ENCODE data around the gene ACOX3.
A peak's percentile ranks its signal among the peaks of the same experiment; 100 is the strongest.
"Not testable (repeated sequence)": the region's sequence is repeated elsewhere in the genome, so short reads cannot be mapped to it uniquely, and the experiment has no call there.

The ACOX3 gene

GRCh38 chr4:8350841-8351461, 89.6 kb downstream of the ACOX3 start:
- no CpG with 5 or more reads among the region's 19 CpGs for WGBS, 2 donors (ENCODE audit: extremely low coverage in 2 of 2, insufficient read length in 2 of 2, insufficient replicate concordance in 1 of 2)
- Histone ChIP-seq H3K14ac (ENCODE audit: low read length) (no peak overlapping the region), H3K23ac (ENCODE audit: low read depth, low read length, poor library complexity) (no peak overlapping the region), H2AFZ (ENCODE audit: low read length) (peak overlapping the region; percentile 10), H3K18ac (ENCODE audit: low read length) (peak overlapping the region; percentile 44), H3K27me3 (ENCODE audit: control insufficient read depth in 3 of 3, insufficient read depth in 3 of 3, low read depth in 1 of 3, low read length in 3 of 3) (no peaks in the 10 kb centered on the region), H3K79me1 (ENCODE audit: low read depth, low read length) (no peaks in the 10 kb centered on the region), H2AK5ac (ENCODE audit: low read depth, low read length) (no peak overlapping the region), H2BK12ac (ENCODE audit: low read length) (peak overlapping the region; percentile 60), H2BK15ac (ENCODE audit: low read length) (peak overlapping the region; percentile 86), H2BK5ac (ENCODE audit: low read length) (peak overlapping the region; percentile 47), H3K27ac (replicated peaks; ENCODE audit: low read length) (no peak overlapping the region), H2BK120ac (ENCODE audit: low read depth, low read length) (no peak overlapping the region), H3K4ac (ENCODE audit: low read length) (no peak overlapping the region), H4K91ac (ENCODE audit: low read depth, low read length, poor library complexity) (no peak overlapping the region), H3K4me3 (ENCODE audit: low read length in 2 of 2) (no peak overlapping the region), H3K9ac (ENCODE audit: low read depth, low read length, poor library complexity) (no peak overlapping the region), H3K4me1 (ENCODE audit: control insufficient read depth in 2 of 2, insufficient read depth in 1 of 2, low read depth in 1 of 2, low read length in 2 of 2) (peaks cover 6 to 9% of the 10 kb centered on the region in 2 donors), H3K36me3 (replicated peaks in 1 of 2; ENCODE audit: control insufficient read depth in 2 of 2, insufficient read depth in 2 of 2, low read length in 2 of 2) (no peaks in the 10 kb centered on the region), H4K8ac (ENCODE audit: low read depth, low read length) (no peak overlapping the region), H3K4me2 (ENCODE audit: insufficient read depth, low read length, poor library complexity, severe bottlenecking) (no peak overlapping the region), H3K9me3 (replicated peaks in 1 of 2; ENCODE audit: control insufficient read depth in 2 of 2, insufficient read depth in 1 of 2, low read depth in 1 of 2, low read length in 2 of 2) (no peaks in the 10 kb centered on the region)
- no peak for DNase-seq (ENCODE audit: low spot score)

GRCh38 chr4:8350352-8350751, 90.2 kb downstream of the ACOX3 start:
- peak overlapping the region; percentile 51 for H3K9ac ChIP-seq (ENCODE audit: low read depth, low read length, poor library complexity)
- DNase-seq (ENCODE audit: low spot score), result no peak
- peaks cover 6% of the 10 kb centered on the region in 2 donors for H3K4me1 ChIP-seq (ENCODE audit: control insufficient read depth in 2 of 2, insufficient read depth in 1 of 2, low read depth in 1 of 2, low read length in 2 of 2)
- no peak overlapping the region for H2AFZ ChIP-seq (ENCODE audit: low read length)
- no peaks in the 10 kb centered on the region for H3K36me3 ChIP-seq (replicated peaks in 1 of 2; ENCODE audit: control insufficient read depth in 2 of 2, insufficient read depth in 2 of 2, low read length in 2 of 2)
- H2BK120ac ChIP-seq (ENCODE audit: low read depth, low read length), result no peak overlapping the region
- H4K91ac ChIP-seq (ENCODE audit: low read depth, low read length, poor library complexity), result no peak overlapping the region
- H3K27ac ChIP-seq (replicated peaks; ENCODE audit: low read length), result no peak overlapping the region
- peak overlapping the region; percentile 88 for H3K18ac ChIP-seq (ENCODE audit: low read length)
- H3K27me3 ChIP-seq (ENCODE audit: control insufficient read depth in 3 of 3, insufficient read depth in 3 of 3, low read depth in 1 of 3, low read length in 3 of 3), result no peaks in the 10 kb centered on the region
- H4K8ac ChIP-seq (ENCODE audit: low read depth, low read length), result no peak overlapping the region
- peaks cover 0 to 3% of the 10 kb centered on the region in 2 donors for H3K9me3 ChIP-seq (replicated peaks in 1 of 2; ENCODE audit: control insufficient read depth in 2 of 2, insufficient read depth in 1 of 2, low read depth in 1 of 2, low read length in 2 of 2)
- H2AK5ac ChIP-seq (ENCODE audit: low read depth, low read length), result no peak overlapping the region
- no peak overlapping the region for H3K14ac ChIP-seq (ENCODE audit: low read length)
- no peak overlapping the region for H3K4ac ChIP-seq (ENCODE audit: low read length)
- no peak overlapping the region for H2BK12ac ChIP-seq (ENCODE audit: low read length)
- H3K4me2 ChIP-seq (ENCODE audit: insufficient read depth, low read length, poor library complexity, severe bottlenecking), result no peak overlapping the region
- no peaks in the 10 kb centered on the region for H3K79me1 ChIP-seq (ENCODE audit: low read depth, low read length)
- peak overlapping the region; percentile 86 for H2BK15ac ChIP-seq (ENCODE audit: low read length)
- peak overlapping the region; percentile 47 for H2BK5ac ChIP-seq (ENCODE audit: low read length)
- peak overlapping the region in 1 of 2 donors; percentile 28 for H3K4me3 ChIP-seq (ENCODE audit: low read length in 2 of 2)
- peak overlapping the region; percentile 67 for H3K23ac ChIP-seq (ENCODE audit: low read depth, low read length, poor library complexity)
- WGBS, 2 donors (ENCODE audit: extremely low coverage in 2 of 2, insufficient read length in 2 of 2, insufficient replicate concordance in 1 of 2), result no CpG with 5 or more reads among the region's 13 CpGs

GRCh38 chr4:8349664-8350236, 90.8 kb downstream of the ACOX3 start:
- Histone ChIP-seq H3K14ac (ENCODE audit: low read length) (no peak overlapping the region), H3K27me3 (ENCODE audit: control insufficient read depth in 3 of 3, insufficient read depth in 3 of 3, low read depth in 1 of 3, low read length in 3 of 3) (no peaks in the 10 kb centered on the region), H4K8ac (ENCODE audit: low read depth, low read length) (no peak overlapping the region), H2AK5ac (ENCODE audit: low read depth, low read length) (no peak overlapping the region), H2BK120ac (ENCODE audit: low read depth, low read length) (no peak overlapping the region), H3K18ac (ENCODE audit: low read length) (no peak overlapping the region), H3K79me1 (ENCODE audit: low read depth, low read length) (no peaks in the 10 kb centered on the region), H4K91ac (ENCODE audit: low read depth, low read length, poor library complexity) (no peak overlapping the region), H2AFZ (ENCODE audit: low read length) (no peak overlapping the region), H3K4me3 (ENCODE audit: low read length in 2 of 2) (no peak overlapping the region), H3K27ac (replicated peaks; ENCODE audit: low read length) (no peak overlapping the region), H3K23ac (ENCODE audit: low read depth, low read length, poor library complexity) (no peak overlapping the region), H3K4me1 (ENCODE audit: control insufficient read depth in 2 of 2, insufficient read depth in 1 of 2, low read depth in 1 of 2, low read length in 2 of 2) (peaks cover 6% of the 10 kb centered on the region in 2 donors), H3K9ac (ENCODE audit: low read depth, low read length, poor library complexity) (no peak overlapping the region), H3K9me3 (replicated peaks in 1 of 2; ENCODE audit: control insufficient read depth in 2 of 2, insufficient read depth in 1 of 2, low read depth in 1 of 2, low read length in 2 of 2) (peaks cover 0 to 3% of the 10 kb centered on the region in 2 donors), H3K36me3 (replicated peaks in 1 of 2; ENCODE audit: control insufficient read depth in 2 of 2, insufficient read depth in 2 of 2, low read length in 2 of 2) (no peaks in the 10 kb centered on the region), H2BK5ac (ENCODE audit: low read length) (no peak overlapping the region), H3K4ac (ENCODE audit: low read length) (no peak overlapping the region), H2BK12ac (ENCODE audit: low read length) (no peak overlapping the region), H2BK15ac (ENCODE audit: low read length) (no peak overlapping the region), H3K4me2 (ENCODE audit: insufficient read depth, low read length, poor library complexity, severe bottlenecking) (no peak overlapping the region)
- no peak for DNase-seq (ENCODE audit: low spot score)
- WGBS, 2 donors (ENCODE audit: extremely low coverage in 2 of 2, insufficient read length in 2 of 2, insufficient replicate concordance in 1 of 2), result no CpG with 5 or more reads among the region's 7 CpGs

- H2BK12ac ChIP-seq (ENCODE audit: low read length); H3K27me3 ChIP-seq (ENCODE audit: control insufficient read depth in 3 of 3, insufficient read depth in 3 of 3, low read depth in 1 of 3, low read length in 3 of 3); H3K23ac ChIP-seq (ENCODE audit: low read depth, low read length, poor library complexity); H3K4me3 ChIP-seq (ENCODE audit: low read length in 2 of 2); H2AFZ ChIP-seq (ENCODE audit: low read length); H4K91ac ChIP-seq (ENCODE audit: low read depth, low read length, poor library complexity); H2BK15ac ChIP-seq (ENCODE audit: low read length); H3K9me3 ChIP-seq (replicated peaks in 1 of 2; ENCODE audit: control insufficient read depth in 2 of 2, insufficient read depth in 1 of 2, low read depth in 1 of 2, low read length in 2 of 2); H3K79me1 ChIP-seq (ENCODE audit: low read depth, low read length); H3K9ac ChIP-seq (ENCODE audit: low read depth, low read length, poor library complexity); H4K8ac ChIP-seq (ENCODE audit: low read depth, low read length); H2AK5ac ChIP-seq (ENCODE audit: low read depth, low read length); H3K36me3 ChIP-seq (replicated peaks in 1 of 2; ENCODE audit: control insufficient read depth in 2 of 2, insufficient read depth in 2 of 2, low read length in 2 of 2); H3K4ac ChIP-seq (ENCODE audit: low read length); H3K4me1 ChIP-seq (ENCODE audit: control insufficient read depth in 2 of 2, insufficient read depth in 1 of 2, low read depth in 1 of 2, low read length in 2 of 2); DNase-seq (ENCODE audit: low spot score); H3K14ac ChIP-seq (ENCODE audit: low read length); H2BK5ac ChIP-seq (ENCODE audit: low read length); H3K18ac ChIP-seq (ENCODE audit: low read length); H3K4me2 ChIP-seq (ENCODE audit: insufficient read depth, low read length, poor library complexity, severe bottlenecking); H3K27ac ChIP-seq (replicated peaks; ENCODE audit: low read length); H2BK120ac ChIP-seq (ENCODE audit: low read depth, low read length): not testable (repeated sequence)
- WGBS, 2 donors (ENCODE audit: extremely low coverage in 2 of 2, insufficient read length in 2 of 2, insufficient replicate concordance in 1 of 2), result no CpG with 5 or more reads among the region's 11 CpGs
Measured at GRCh38 chr4:8349236-8349635, 91.3 kb downstream of the ACOX3 start.

All from neuronal stem cell (in vitro differentiated cells).